Stimulated activated CD4-positive, alpha-beta T cell treated with anti-CD3 and anti-CD28 coated beads, Interleukin-15, amount 100 ng/mL, for 24 hours (primary cell): ENCODE measurements around the gene GBP3.
A peak's percentile ranks its signal among the peaks of the same experiment; 100 is the strongest.
"Not testable (repeated sequence)": the region's sequence is repeated elsewhere in the genome, so short reads cannot be mapped to it uniquely, and the experiment has no call there.

Experiments used
- DNase-seq: peaks from one replicate; pipeline ENCODE4 v3.0.0-alpha.2; 2020

Gene GBP3

DNA sequence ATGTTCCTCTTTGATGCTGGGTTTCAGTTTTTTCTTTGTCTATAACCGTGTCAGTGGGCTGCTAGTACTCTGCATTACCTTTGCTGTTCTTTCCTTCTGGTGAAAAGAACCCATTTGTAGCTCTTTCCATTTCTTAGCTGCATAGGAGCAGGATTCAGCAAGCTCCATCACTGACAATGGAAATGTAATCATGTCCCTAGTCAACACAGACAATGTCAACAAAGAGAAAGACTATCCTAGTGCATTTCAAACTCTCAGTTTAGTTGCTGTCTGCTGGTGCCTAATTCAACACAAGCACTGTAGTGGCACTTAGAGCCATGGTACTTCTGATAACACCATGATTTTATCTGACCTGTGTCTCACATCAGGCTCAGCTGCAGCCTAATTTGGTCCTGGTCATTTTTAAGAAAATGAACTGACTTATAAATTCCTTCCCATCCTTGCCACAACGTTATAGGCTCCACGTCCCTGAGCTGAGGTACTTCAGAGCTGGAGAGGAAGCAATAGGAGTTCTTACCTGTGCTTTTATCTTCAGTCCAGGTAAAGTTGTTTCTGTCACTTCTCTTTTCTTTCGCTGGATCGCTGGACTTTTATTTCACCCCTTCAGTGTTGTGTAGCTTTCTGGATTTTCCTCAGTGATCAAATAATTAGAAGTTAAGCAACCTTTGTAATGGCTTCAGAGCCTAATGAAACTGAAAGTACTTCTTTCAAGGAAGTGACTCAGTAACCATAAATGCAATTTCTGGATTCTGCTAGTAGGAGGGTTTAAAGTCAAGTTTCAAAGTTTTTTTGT lies at the start of gene GBP3:
Gene GBP3, minus strand, starts transcription at position 700 of the 793 bp plus-strand sequence. CDS start 2,145 bp downstream, outside the sequence.
- no peak for DNase-seq

- DNase-seq, result no peak
These were observed 47.8 kb upstream of the GBP3 start for GRCh38 chr1:89070509-89070908.

GRCh38 chr1:89069951-89070350 lies 47.3 kb upstream of the GBP3 start:
- DNase-seq, result no peak

GRCh38 chr1:89068291-89068690 lies 45.6 kb upstream of the GBP3 start:
- DNase-seq, result no peak

DNA sequence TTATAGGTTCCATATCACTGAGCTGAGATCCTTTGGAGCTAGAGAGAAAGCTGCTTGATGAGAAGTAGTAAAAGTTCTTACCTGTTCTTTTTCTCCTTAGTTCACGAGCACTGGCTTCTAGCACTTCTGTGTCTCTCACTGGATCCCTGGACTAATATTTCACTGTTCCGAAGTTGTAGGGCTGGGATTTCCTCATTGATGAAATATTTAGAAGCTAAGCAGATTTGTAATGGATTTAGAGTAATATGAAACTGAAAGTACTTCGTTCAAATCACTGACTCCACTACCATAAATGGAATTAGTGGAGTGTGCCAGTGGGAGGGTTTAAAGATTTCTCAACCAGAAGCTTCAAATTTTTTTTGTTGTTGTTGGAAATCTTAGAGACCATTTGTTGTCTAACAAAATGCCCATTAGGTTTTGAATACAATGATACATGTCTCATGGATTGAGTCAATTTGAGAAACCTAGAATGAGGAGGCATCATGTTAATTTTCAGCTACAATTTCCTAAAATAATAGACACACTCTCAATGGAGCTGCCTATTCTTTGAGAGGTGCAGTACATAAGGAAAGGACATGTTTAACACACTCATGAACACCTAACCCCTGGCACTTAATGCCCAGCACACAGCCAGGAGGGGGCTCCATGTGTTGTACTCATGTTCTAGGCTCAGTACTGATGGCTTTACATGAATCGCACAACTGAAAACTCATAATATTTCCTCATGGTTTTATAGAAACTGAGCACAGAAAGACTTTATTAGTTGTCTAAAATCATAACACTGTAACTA lies 42.6 kb upstream of the GBP3 start, which contains the start of gene GBP1:
Gene GBP1, minus strand, starts transcription at position 130 of the 790 bp plus-strand sequence. CDS start 1,974 bp downstream, outside the sequence.
- no peak for DNase-seq

DNA sequence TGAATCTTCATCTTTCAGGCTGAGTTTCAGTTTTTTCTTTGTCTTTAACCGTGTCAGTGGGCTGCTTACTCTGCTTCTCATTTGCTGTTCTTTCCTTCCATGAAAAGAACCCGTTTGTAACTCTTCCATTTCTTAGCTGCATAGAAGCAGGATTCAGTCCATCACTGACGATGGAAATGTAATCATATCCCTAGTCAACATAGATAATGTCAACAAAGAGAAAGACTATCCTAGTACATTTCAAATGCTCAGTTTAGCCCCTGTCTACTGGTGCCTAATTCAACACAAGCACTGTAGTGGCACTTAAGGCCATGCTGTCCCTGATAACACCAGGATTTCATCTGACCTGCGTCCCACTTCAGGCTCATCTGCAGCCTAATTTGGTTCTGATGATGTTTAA lies 42.0 kb upstream of the GBP3 start:
- no peak for DNase-seq

DNA sequence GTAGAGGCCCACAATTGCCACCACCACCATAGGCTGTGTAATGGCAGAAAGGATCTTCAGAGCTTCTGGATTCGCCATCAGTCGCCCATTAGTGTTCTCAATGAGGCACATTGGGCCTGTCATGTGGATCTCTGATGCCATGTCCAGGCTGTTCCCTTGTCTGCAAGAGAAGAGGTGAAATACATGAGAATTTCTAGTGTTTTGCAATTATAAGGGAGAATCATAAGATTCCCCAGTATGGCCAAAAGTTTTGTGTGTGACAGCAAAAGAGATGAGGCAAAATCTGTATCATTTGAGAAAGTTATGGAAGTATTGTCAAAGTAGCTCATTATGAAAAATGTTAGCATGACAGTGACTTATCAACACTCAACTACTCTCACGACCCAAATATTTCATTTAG lies 40.4 kb upstream of the GBP3 start:
- no peak for DNase-seq

- no peak for DNase-seq
These were observed 37.4 kb upstream of the GBP3 start for GRCh38 chr1:89060091-89060490.

GRCh38 chr1:89051955-89052312 lies 29.3 kb upstream of the GBP3 start:
- no peak for DNase-seq

DNA sequence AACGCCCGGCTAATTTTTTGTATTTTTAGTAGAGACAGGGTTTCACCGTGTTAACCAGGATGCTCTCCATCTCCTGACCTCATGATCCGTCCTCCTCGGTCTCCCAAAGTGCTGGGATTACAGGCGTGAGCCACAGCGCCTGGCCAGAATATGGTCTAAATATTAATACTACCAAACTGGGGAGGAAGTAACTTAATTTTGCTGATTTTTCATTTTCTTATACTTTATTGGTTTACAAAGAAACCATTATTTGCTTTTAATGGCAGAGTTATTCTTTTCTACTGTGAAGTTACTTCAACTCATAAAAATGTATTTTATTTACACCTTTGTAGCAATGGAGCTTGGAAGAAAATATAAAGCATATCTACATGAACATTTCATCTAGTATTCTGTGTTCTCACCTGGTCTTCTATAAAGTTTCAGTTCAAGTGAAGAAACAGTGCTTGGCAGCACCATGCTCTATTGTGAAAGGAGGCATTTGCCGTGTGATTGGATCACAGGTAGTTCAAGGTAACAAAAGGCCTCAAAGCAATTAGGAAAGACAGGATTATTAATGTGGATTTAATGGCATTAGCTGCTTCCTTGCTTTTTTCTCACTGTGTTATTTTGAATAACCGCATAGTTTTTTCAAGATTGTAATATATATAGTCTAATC lies 28.8 kb upstream of the GBP3 start:
- no peak for DNase-seq

DNA sequence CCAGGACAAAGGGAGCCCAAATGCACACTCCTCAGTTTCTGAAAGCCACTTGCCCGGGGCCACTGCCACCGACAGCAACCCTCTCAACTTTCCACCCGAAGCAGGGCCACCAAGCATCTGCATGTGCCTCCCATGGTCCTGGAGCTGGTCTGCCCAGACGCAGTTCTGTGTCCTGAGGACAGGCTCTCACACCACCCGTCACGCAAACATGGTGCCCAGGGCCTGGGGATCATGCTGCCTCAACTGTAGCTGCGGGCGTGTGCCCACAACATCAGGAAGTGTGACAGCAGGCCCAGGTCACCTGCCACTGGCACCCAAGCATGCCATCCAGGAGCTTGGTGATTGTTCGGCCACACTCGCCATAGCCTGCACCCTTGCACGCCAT lies 28.0 kb upstream of the GBP3 start:
- no peak for DNase-seq

DNA sequence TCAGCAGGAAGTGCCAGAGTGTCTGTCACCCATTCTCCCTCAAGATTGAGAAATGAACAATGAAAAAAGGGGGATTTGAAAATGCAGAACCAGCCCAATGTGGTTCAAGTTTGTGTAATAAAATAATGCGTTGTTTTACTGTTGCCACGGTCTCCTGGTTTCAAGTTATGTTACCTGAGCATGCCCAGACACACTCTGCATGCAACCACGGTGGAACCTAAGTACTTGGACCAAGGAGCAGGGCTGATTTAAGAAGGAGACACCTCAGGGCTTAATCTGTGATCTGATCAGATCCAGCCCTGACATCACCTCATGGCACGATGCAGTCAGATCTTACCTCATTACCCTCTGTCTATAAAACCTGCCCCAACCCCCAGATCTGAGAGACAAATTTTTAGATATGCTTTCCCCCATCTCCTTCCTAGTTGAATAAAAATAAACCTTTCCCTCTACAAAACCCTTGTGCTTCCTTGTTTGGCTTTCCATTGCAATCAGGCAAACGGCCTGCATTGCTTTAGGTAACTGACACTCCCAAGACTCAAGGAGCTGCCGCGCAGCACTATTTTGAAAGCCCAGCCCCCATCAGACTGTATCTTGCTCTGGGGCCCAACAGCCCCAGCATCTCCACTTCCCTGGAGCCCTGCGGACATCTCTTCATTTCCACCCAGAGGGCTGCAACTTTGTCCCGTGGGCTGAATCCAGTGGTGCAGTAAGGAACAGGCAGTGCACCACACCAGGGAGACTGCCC lies 27.4 kb upstream of the GBP3 start:
- DNase-seq, result not testable (repeated sequence)

DNA sequence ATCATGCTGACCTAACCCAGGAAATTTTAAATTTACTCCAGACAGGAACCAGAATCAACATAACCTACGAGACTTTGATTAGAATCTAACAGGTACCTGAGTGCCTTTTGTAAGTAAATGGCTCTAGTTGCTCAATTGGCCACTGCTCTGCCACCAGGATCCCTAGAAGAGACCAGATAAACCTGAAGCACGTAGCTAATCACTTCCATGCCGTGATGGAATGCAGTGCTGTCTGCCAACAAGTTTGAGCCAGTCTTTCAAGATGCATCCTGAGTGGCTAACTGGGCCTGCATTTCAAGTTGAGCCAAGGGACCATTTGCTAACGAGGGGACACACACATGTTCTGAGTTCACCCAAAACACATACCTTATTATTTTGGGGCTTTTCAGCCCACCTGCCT lies 26.5 kb upstream of the GBP3 start:
- not testable (repeated sequence) for DNase-seq

DNA sequence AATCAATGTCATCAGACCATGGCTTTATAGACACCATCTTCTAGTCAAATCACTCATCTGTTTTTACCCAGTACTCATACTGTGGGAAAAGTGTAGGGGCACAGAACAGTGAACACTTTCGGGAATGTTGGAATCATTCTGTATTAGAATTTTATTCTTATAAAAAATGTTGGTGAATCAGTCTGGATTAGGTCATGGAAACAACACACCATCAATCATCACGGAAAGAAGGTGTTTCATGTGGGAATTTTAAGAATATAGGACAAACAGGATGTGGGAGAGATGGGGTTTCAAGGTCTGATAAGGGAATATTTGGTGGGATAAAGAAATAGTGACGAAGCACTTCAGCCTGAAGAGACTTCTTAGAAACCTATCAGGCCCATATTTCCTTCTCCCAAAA lies 25.1 kb upstream of the GBP3 start:
- DNase-seq, result no peak

- DNase-seq, result peak; percentile 43
These were observed 23.9 kb upstream of the GBP3 start for GRCh38 chr1:89046318-89047183.

DNA sequence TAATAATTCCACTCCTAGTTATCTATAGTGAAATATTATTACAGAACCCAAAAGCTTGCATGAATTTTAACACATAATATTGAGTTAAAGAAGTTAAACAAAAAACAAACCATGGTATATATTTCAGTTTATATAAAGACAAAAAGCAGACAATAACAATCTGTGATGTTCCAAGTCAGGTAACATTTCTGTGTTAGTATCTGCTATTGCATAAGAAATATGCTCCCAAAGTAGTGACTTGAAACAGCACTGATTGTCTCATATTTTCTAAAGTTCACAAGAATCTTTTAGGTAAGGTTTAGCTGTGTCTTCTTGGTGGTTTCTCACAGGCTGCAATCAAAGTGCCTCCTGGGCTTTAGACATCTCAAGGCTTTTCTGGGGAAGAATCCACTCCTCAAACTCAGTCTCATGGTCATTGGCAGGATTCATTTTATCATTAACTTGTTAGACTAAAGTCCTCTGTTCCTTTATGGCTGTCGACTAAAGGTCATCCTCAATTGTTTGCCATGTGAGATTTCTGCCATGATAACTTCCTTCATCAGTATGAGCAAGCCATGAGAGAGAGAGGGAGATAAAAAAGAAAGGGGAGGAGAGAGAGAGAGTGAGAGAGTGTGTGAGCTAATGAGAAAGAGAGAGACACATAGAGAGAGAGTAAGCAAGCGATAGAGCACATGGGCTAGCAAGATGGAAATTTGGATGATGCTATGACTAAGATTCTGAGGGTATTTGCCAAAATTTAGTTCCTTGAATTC lies 22.5 kb upstream of the GBP3 start:
- no peak for DNase-seq

GRCh38 chr1:89043940-89044339 lies 21.3 kb upstream of the GBP3 start:
- DNase-seq, result no peak

DNA sequence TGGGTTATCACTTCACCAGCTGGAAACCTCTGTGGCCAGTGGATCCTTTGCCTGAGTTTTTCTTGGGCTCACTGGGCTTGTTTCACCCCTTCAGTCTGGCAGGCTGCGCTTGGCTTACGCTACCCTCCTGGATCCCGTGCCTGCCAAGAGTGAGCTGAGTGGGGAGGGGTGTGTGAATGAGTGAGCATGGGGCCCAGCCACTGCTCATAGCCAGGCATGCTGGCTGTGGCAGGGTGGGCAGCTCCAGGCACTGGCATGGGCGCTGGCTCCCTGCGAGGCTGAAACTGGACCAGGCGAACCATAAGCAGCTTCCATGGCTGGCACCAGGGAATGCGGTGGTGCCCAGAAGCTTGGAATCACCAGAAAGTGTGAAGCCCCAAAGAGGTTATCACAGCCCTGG lies 19.8 kb upstream of the GBP3 start:
- no peak for DNase-seq

DNA sequence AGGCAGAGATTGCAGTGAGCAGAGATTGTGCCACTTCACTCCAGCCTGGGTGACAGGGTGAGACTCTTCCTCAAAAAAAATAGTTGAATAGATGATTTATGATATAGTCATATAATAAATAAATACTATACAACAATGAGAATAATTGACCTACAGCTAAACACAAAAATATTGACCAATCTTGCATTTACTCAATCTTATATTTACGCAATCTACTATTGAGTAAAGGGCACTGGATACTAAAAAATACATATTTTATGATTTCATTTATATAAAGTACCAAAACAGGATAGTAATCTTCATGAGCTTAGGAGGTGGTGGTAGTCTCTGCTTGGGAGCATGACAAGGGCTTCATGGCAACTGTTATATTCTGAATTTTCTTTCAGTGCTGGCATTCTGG lies 19.1 kb upstream of the GBP3 start:
- no peak for DNase-seq

GRCh38 chr1:89041119-89041641 lies 18.5 kb upstream of the GBP3 start:
- peak; percentile 40 for DNase-seq

GRCh38 chr1:89040315-89040626 lies 17.6 kb upstream of the GBP3 start:
- DNase-seq, result no peak
